Mesenchymal stem cell (in vitro differentiated cells and primary cell): ENCODE results near the gene PLA2G2F.

Experiments used
- DNase-seq: peaks from one replicate; pipeline ENCODE4 v3.0.0-alpha.2; 2013
- H2AFZ ChIP-seq: one replicate; pipeline ENCODE4 v1.6.1; 2013; ENCODE audit warnings: low read depth, mild to moderate bottlenecking, control low read depth, inconsistent platforms, low read length, moderate library complexity
- H2AK5ac ChIP-seq: 2 replicates; pipeline ENCODE4 v1.6.1; 2013; ENCODE audit warnings: low read length, moderate library complexity, mild to moderate bottlenecking, inconsistent platforms; ENCODE audit not compliant: severe bottlenecking
- H2BK120ac ChIP-seq: one replicate; pipeline ENCODE4 v1.6.1; 2013; ENCODE audit warnings: low read depth, mild to moderate bottlenecking, inconsistent platforms, low read length, moderate library complexity
- H2BK12ac ChIP-seq, 2 experiments: one replicate each; pipeline ENCODE4 v1.6.1; 2013; ENCODE audit warnings: inconsistent platforms in 2 of 2, low read length in 2 of 2, mild to moderate bottlenecking in 2 of 2, moderate library complexity in 2 of 2, control low read depth in 1 of 2
- H2BK15ac ChIP-seq: one replicate; pipeline ENCODE4 v1.6.1; 2013; ENCODE audit warnings: mild to moderate bottlenecking, low read depth, inconsistent platforms; ENCODE audit not compliant: poor library complexity, severe bottlenecking
- H2BK5ac ChIP-seq: 2 replicates; pipeline ENCODE4 v1.6.1; 2013; ENCODE audit warnings: low read depth, mild to moderate bottlenecking, low read length, control low read depth, inconsistent platforms; ENCODE audit not compliant: poor library complexity, severe bottlenecking
- H3K14ac ChIP-seq, 2 experiments: one replicate each; pipeline ENCODE4 v1.6.1; 2013; ENCODE audit warnings: inconsistent platforms in 2 of 2, low read length in 2 of 2, control low read depth in 1 of 2, mild to moderate bottlenecking in 1 of 2, moderate library complexity in 1 of 2
- H3K18ac ChIP-seq, 2 experiments: one replicate each; pipeline ENCODE4 v1.6.1; 2013; ENCODE audit warnings: inconsistent platforms in 2 of 2, low read length in 2 of 2, control low read depth in 1 of 2, low read depth in 1 of 2, mild to moderate bottlenecking in 1 of 2
- H3K23ac ChIP-seq, 2 experiments: one replicate each; pipeline ENCODE4 v1.6.1; 2013; ENCODE audit warnings: inconsistent platforms in 2 of 2, low read length in 2 of 2, mild to moderate bottlenecking in 2 of 2, moderate library complexity in 2 of 2, control low read depth in 1 of 2
- H3K27ac ChIP-seq: 2 replicates; pipeline ENCODE4 v1.5.1; 2013; ENCODE audit warnings: mild to moderate bottlenecking, moderate library complexity, low read length, control low read depth, inconsistent platforms; ENCODE audit not compliant: poor library complexity, severe bottlenecking
- H3K27me3 ChIP-seq, 2 experiments: 2 replicates each; pipeline versions ENCODE4 v1.6.1 to v1.7.0; 2013; ENCODE audit warnings: low read length in 2 of 2, mild to moderate bottlenecking in 2 of 2, moderate library complexity in 2 of 2, control low read depth in 1 of 2, inconsistent platforms in 1 of 2; ENCODE audit not compliant: control insufficient read depth in 1 of 2, insufficient read depth in 1 of 2
- H3K36me3 ChIP-seq, 2 experiments: 2 replicates each; pipeline versions ENCODE4 v1.6.1 to v1.7.0; 2013; ENCODE audit warnings: low read length in 2 of 2, control low read depth in 1 of 2, inconsistent platforms in 1 of 2, low read depth in 1 of 2, mild to moderate bottlenecking in 1 of 2; ENCODE audit not compliant: insufficient read depth in 2 of 2, control insufficient read depth in 1 of 2
- H3K4ac ChIP-seq, 2 experiments: one replicate each; pipeline ENCODE4 v1.6.1; 2013; ENCODE audit warnings: inconsistent platforms in 2 of 2, low read length in 2 of 2, mild to moderate bottlenecking in 2 of 2, moderate library complexity in 2 of 2, control low read depth in 1 of 2, low read depth in 1 of 2
- H3K4me1 ChIP-seq: 2 replicates; pipeline ENCODE4 v1.6.1; 2013; ENCODE audit warnings: low read depth, low read length, control low read depth; ENCODE audit not compliant: control insufficient read depth, insufficient read depth
- H3K4me2 ChIP-seq: 2 replicates; pipeline ENCODE4 v1.6.1; 2013; ENCODE audit warnings: low read length, mild to moderate bottlenecking, inconsistent platforms; ENCODE audit not compliant: poor library complexity, severe bottlenecking
- H3K4me3 ChIP-seq, 2 experiments: 2 replicates each; pipeline versions ENCODE4 v1.5.1 to v1.7.0; 2013; ENCODE audit warnings: low read length in 2 of 2, mild to moderate bottlenecking in 2 of 2, control low read depth in 1 of 2, low read depth in 1 of 2; ENCODE audit not compliant: insufficient read depth in 1 of 2
- H3K79me1 ChIP-seq: replicated peaks from 2 replicates; pipeline ENCODE4 v1.6.1; 2013; ENCODE audit warnings: mild to moderate bottlenecking, control low read depth, low read length, inconsistent platforms; ENCODE audit not compliant: poor library complexity, severe bottlenecking
- H3K9ac ChIP-seq: 2 replicates; pipeline ENCODE4 v1.7.0; 2013; ENCODE audit warnings: mild to moderate bottlenecking, low read length, moderate library complexity
- H3K9me3 ChIP-seq: 2 replicates; pipeline ENCODE4 v1.7.0; 2013; ENCODE audit warnings: mild to moderate bottlenecking, low read length; ENCODE audit not compliant: control insufficient read depth
- H4K8ac ChIP-seq: one replicate; pipeline ENCODE4 v1.6.1; 2013; ENCODE audit warnings: inconsistent platforms, mild to moderate bottlenecking, low read length, moderate library complexity
- H4K91ac ChIP-seq: one replicate; pipeline ENCODE4 v1.6.1; 2013; ENCODE audit warnings: mild to moderate bottlenecking, low read length, inconsistent platforms
- WGBS: methylation state at CpG from one replicate; pipeline ENCODE4 v1.1.7; 2013; ENCODE audit warnings: mixed read lengths; 5-methylcytosine and 5-hydroxymethylcytosine counted together

PLA2G2F gene

DNA sequence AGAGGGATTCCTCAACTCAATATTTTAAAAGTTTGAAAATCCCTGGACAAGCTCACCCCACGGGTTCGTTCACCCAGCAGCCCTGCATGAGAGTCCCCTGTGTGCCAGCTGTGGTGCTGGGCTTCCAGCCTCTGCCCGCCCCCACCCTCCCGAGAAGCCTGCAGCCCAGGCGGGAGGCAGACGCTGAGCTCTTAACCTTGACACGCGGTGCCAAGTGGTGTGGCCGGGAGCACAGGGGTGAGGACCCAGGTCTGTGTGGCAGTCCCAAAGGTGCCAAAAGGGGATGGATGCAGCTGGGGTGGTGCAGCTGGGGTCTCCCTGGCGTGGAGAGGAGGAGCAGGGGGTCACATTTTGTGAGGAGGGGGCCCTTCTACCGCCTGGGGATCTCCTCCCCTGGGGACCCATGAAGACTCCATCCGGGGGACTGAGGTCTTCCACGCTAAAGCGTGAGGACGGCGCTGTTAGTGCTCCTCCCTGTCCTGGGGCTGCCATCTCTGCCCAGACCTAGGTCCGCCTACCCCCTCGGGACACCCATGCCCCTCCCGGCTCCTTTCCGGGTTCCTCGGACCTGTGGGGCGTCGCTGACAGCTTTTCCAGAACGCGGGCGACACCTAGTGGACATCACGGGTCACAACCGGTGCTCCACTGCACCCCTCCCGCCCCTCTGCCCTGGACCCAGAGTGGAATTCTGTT, 12.9 kb downstream of the PLA2G2F start:
- Histone ChIP-seq H3K27me3 (peaks cover 0 to 1% of the 10 kb centered on the region in 2 experiments), H3K9ac (peak overlapping the region; percentile 88), H2BK120ac (peak overlapping the region; percentile 58), H2AFZ (peak overlapping the region; percentile 54), H3K27ac (no peak overlapping the region), H3K23ac (no peak overlapping the region), H2AK5ac (no peak overlapping the region), H4K91ac (peak overlapping the region; percentile 46), H3K9me3 (no peaks in the 10 kb centered on the region), H3K4ac (no peak overlapping the region), H3K36me3 (no peaks in the 10 kb centered on the region), H2BK15ac (no peak overlapping the region), H4K8ac (peak overlapping the region; percentile 70), H2BK5ac (no peak overlapping the region), H3K4me3 (peak overlapping the region in 1 of 2 experiments; percentile 75), H2BK12ac (peak overlapping the region in 1 of 2 experiments; percentile 87), H3K14ac (no peak overlapping the region), H3K18ac (peak overlapping the region; percentile 48 to 67), H3K4me1 (peaks cover 6% of the 10 kb centered on the region), H3K79me1 (no peaks in the 10 kb centered on the region), H3K4me2 (peak overlapping the region; percentile 74)
- 26% methylated on average over 29 of the region's 29 CpGs for WGBS
- peak; percentile 62 for DNase-seq

DNA sequence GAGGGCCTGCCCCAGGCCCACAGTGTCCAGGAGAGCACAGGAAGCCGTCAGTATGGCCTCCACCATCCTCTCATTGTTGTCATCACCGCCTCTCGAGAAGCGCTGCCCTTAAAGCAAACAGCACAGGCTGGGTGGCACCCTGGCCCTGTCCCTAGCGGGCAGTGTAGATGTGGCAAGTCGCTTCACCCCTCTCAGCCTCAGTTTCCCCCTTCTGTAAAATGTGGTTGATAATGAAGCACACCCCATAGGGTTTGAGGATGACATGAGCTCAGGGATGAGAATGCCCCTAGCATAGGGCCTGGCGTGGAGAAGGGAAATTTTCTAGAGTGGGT, 13.4 kb downstream of the PLA2G2F start:
- H3K4ac ChIP-seq = no peak overlapping the region
- no peak overlapping the region for H2AFZ ChIP-seq
- no peaks in the 10 kb centered on the region for H3K36me3 ChIP-seq
- H2BK15ac ChIP-seq = no peak overlapping the region
- no peak overlapping the region for H3K23ac ChIP-seq
- no peak overlapping the region for H3K14ac ChIP-seq
- H4K8ac ChIP-seq = peak overlapping the region; percentile 10
- H2BK12ac ChIP-seq = no peak overlapping the region
- H3K4me3 ChIP-seq = no peak overlapping the region
- peaks cover 6% of the 10 kb centered on the region for H3K4me1 ChIP-seq
- 44% methylated on average over 6 of the region's 7 CpGs for WGBS
- H3K9ac ChIP-seq = peak overlapping the region; percentile 88
- no peaks in the 10 kb centered on the region for H3K9me3 ChIP-seq
- no peak overlapping the region for H2AK5ac ChIP-seq
- H3K27me3 ChIP-seq = no peaks in the 10 kb centered on the region
- H2BK120ac ChIP-seq = no peak overlapping the region
- no peak overlapping the region for H3K18ac ChIP-seq
- no peaks in the 10 kb centered on the region for H3K79me1 ChIP-seq
- no peak overlapping the region for H2BK5ac ChIP-seq
- no peak overlapping the region for H3K4me2 ChIP-seq
- DNase-seq = no peak
- no peak overlapping the region for H4K91ac ChIP-seq
- H3K27ac ChIP-seq = no peak overlapping the region

DNA sequence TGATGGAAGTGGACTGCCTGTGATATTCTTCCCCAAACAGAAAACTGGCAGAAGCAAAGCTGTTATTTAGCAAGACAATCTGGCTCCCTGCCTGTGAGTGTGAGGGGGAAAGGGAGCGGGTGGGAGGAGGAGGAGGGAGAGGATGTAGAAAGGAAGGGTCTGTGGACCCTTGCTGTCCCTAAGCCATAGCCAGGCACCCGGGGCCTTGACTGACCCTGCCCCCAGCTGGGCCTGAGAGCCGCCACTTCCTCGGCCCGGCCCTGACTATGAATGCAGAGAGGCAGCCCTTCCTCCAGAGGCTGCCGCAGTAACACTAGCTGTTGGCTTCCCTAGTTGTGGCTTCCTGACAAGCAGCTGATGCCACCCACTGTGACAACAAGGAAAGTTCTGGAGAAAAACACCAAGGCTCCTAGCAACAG, 13.9 kb downstream of the PLA2G2F start:
- Histone ChIP-seq H4K91ac (peak overlapping the region; percentile 64), H2BK5ac (no peak overlapping the region), H4K8ac (no peak overlapping the region), H2AFZ (no peak overlapping the region), H3K18ac (no peak overlapping the region), H3K9ac (peak overlapping the region; percentile 88), H3K27ac (no peak overlapping the region), H2BK15ac (no peak overlapping the region), H3K4ac (no peak overlapping the region), H3K27me3 (no peaks in the 10 kb centered on the region), H2AK5ac (no peak overlapping the region), H3K9me3 (peaks cover 4% of the 10 kb centered on the region), H3K4me1 (peaks cover 6% of the 10 kb centered on the region), H2BK120ac (no peak overlapping the region), H3K36me3 (no peaks in the 10 kb centered on the region), H3K79me1 (no peaks in the 10 kb centered on the region), H2BK12ac (no peak overlapping the region), H3K4me3 (no peak overlapping the region), H3K23ac (no peak overlapping the region), H3K4me2 (no peak overlapping the region), H3K14ac (no peak overlapping the region)
- DNase-seq = no peak
- WGBS = 63% methylated on average over 6 of the region's 6 CpGs

DNA sequence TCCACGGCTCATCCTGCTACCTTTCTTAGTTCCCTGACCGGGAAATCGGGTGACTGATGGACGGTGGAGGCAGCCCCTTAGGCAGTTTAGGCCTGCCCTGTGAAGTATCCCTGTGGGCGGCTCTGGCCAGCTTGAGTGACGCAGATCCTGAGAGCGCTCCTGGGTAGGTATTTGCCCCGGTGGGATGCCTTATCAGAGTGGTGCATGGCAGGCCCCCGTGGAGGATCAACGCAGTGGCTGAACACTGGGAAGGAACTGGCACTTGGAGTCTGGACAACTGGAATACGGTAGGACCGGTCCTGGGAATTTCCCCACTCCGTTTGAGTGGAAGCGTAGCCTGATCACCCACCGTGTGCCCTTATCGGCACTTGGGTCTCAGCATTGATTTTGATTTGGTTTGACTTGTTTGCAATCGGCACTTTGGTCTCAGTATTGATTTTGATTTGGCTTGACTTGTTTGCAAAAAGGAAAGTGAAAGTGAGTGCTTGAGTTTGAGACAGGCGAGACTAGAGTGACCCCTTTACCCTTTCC, 15.2 kb downstream of the PLA2G2F start:
- Histone ChIP-seq H4K8ac (no peak overlapping the region), H2BK120ac (no peak overlapping the region), H3K27ac (no peak overlapping the region), H3K18ac (no peak overlapping the region), H2BK12ac (no peak overlapping the region), H3K79me1 (no peaks in the 10 kb centered on the region), H3K4me3 (peak overlapping the region in 1 of 2 experiments; percentile 46), H3K36me3 (no peaks in the 10 kb centered on the region), H3K9me3 (peaks cover 16% of the 10 kb centered on the region), H3K27me3 (no peaks in the 10 kb centered on the region), H3K9ac (peak overlapping the region; percentile 88), H2AFZ (no peak overlapping the region), H2BK15ac (no peak overlapping the region), H3K23ac (no peak overlapping the region), H3K4me2 (no peak overlapping the region), H2BK5ac (no peak overlapping the region), H3K4me1 (peaks cover 6% of the 10 kb centered on the region), H2AK5ac (no peak overlapping the region), H3K14ac (no peak overlapping the region), H4K91ac (no peak overlapping the region), H3K4ac (no peak overlapping the region)
- 93% methylated on average over 18 of the region's 18 CpGs for WGBS
- peak; percentile 4 for DNase-seq
